Measurements from ENCODE around the gene SAT2.

Gene SAT2

DNA sequence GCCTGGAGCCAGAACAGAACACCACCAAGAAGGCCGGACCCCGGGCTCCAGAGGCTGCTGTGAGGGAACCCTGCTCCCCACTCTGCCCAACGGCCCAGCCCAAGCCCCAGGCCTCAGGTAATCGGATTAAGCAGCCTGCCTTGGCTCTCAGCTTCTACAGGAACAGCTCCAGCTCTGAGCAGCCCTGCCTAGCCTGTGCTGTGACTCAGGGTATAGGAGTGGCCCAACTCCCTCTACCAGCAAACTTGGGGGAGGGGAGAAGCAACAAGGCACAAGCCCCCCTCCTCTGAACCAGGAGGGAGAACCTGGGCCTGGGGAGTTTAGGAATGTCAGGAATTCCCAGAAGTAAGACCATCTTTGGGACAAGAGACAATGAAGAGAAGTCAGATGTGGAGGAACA is 36.9 kb downstream of the SAT2 start:
- no peak for DNase-seq
- no peak for ATAC-seq

DNA sequence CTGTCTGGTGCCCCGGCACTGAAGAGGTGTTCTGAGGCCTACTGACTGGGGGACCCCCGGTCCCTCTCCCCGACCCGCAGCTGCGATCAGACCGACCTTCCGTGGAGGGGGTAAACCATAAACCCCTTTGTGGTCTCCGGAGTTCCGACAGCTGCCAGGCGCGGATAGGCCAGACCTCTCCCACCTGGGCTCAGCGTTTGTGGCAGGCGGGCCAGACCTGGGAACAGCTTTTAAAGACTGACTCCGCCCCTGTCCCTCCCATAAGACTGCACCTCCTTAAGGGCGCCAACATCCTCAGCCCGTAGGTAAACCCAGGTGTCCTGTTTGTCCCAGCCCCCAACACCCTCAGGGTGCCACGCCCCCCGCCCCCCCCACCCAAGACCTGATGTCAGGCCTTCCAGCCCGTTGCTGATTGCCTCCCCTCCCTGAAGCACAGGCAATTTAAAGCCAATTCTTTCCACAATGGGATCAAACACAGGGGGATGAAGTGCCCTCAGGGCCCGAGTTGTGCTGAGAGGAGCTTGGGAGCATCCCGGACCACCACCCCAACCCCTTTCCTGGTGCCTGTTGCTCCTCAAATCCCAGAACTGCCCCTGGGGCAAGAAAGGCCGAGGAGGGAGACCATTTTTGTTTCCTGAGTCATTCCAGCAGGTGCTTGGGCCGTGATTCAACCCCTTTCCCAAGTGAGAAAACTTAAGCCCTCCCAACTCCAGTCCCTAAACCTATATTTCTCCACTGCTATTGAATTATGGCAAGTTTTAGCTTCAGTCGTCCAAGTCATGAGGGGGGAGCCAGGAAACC is 37.5 kb downstream of the SAT2 start, which contains the start of gene SOX15:
TSS of gene SOX15 (minus strand) at position 204 of the 801 bp plus-strand sequence. CDS start 418 bp downstream, outside the sequence.
- ATAC-seq (no peak), DNase-seq (no peak)

DNA sequence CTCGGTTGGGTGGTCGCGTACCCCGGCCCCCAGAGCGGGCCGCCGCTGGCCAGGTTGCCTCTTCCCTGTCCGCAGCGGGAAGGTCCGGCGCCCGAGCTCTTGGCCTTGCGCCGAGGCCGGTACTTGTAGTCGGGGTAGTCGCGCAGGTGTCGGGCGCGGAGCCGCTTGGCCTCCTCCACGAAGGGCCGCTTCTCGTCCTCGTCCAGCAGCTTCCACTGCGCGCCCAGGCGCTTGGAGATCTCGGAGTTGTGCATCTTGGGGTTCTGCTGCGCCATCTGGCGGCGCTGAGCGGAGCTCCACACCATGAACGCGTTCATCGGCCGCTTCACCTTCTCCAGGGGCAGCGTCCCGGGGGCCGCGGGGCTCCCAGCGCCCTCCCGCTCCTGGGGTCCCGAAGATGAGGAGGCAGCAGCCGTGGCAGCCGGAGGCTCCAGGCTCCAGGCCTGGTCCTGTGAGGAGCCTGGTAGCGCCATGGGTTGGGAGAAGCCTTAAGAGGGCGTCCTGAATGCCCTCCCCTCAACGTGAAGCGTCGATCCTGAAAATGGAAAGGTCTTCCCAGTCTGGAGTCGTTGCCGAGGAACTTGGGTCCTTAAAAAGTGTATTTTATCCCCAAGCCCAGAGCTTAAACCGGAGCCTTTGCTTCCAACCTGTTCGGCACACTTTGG is 38.3 kb downstream of the SAT2 start:
- ATAC-seq = peak; percentile 74
- DNase-seq = peak; percentile 73

DNA sequence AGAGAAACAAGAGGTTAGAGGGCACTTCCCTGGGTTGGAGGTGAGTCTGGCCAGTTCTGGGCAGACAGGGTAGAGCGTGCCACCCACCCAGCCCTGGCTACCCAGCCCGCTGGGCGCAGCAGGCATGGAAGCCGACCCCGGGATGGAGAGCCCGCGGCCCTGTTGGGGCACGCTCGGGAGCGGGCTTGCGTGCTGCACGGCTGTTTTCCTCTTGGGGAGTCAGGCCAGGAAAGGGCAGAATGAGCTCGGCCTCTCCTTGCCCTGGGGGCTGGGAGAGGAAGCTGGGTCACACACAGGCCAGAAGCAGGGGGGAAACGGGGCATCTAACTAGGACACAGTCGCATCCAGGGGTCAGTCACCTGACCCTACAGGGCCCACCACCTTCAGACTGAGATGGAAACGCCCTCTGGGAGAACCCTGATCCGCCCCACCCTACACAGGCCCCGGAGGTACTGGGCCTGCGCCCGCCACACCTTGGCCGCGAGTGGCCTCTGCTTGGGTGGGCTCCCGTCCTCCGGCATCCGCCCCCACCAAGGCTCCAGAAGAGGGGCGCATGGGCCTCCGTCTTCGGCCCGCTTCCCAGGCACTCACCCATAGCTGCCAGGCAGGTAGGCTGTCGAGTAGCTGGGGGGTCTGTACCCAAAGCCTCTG is 38.9 kb downstream of the SAT2 start:
- ATAC-seq (no peak), DNase-seq (no peak)

- no peak for DNase-seq
- ATAC-seq = no peak
Measured at GRCh38 chr17:7587420-7588151, 40.0 kb downstream of the SAT2 start.

- no peak for ATAC-seq
Measured at GRCh38 chr17:7586673-7587419, 40.8 kb downstream of the SAT2 start.

GRCh38 chr17:7583253-7584109 is 44.1 kb downstream of the SAT2 start, which contains the start of gene MPDU1:
MPDU1 (plus strand) TSS chr17:7583852; CDS start chr17:7583863, 11 bp downstream.
- peak; percentile 70 for ATAC-seq
- peak; percentile 96 for DNase-seq

More at GRCh38 chr17:7586673-7587419, 40.8 kb downstream of the SAT2 start:
- DNase-seq = no peak

- DNase-seq (no peak), ATAC-seq (no peak)
Measured at GRCh38 chr17:7582396-7583252, 45.0 kb downstream of the SAT2 start.

DNA sequence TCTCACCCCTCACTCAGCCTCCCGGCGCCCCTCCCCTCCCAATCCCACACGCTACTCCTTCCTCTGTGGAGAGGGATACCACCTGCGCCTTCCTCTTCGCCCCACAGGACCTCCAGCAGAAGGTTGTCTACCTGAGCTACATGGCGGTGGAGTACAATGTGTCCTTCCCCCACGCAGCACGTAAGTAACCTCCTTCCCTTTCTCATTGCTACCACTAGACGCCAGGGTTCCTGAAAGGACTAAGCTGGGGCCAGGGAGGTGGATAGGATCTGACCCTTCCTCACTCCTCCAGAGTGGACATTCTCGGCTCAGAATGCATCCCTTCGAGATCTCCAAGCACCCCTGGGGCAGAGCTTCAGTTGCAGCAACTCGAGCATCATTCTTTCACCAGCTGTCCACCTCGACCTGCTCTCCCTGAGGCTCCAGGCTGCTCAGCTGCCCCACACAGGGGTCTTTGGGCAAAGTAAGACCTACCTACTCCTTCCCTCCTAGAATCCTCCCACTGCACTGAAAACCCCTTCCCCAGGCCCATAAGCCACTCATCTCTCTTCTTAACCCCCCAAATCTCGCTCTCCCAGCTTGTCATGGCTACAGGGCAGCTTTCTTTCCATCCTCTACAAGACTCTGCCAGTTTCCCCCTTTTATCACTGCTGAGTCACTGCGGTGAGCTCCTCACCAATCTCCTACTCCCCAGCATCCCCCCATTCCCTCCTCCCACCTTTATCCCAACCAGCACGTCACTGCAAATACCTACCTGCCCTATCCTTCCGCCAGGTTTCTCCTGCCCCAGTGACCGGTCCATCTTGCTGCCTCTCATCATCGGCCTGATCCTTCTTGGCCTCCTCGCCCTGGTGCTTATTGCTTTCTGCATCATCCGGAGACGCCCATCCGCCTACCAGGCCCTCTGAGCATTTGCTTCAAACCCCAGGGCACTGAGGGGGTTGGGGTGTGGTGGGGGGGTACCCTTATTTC is 46.7 kb downstream of the SAT2 start:
- ATAC-seq (no peak), DNase-seq (no peak)

- ATAC-seq = no peak
Measured at GRCh38 chr17:7579834-7580603, 47.6 kb downstream of the SAT2 start.

GRCh38 chr17:7579001-7579833 is 48.4 kb downstream of the SAT2 start, which contains the start of gene CD68:
CD68 (plus strand) TSS chr17:7579638; CDS start chr17:7579678, 40 bp downstream.
- peak; percentile 76 for ATAC-seq
- DNase-seq = peak; percentile 80

More at GRCh38 chr17:7579834-7580603, 47.6 kb downstream of the SAT2 start:
- DNase-seq = peak; percentile 52

- no peak for ATAC-seq
Measured at GRCh38 chr17:7577327-7578199, 50.1 kb downstream of the SAT2 start.

GRCh38 chr17:7576432-7576937 is 51.1 kb downstream of the SAT2 start:
- ATAC-seq (no peak), DNase-seq (no peak)

More at GRCh38 chr17:7577327-7578199, 50.1 kb downstream of the SAT2 start:
- no peak for DNase-seq
